ENCODE measurements around the gene CHM. TPM values are rescaled to one million over a fixed set of nuclear protein-coding genes. Genes with fewer than 3 reads are reported as not detected.
"Not testable (repeated sequence)": the region's sequence is repeated elsewhere in the genome, so short reads cannot be mapped to it uniquely, and the experiment has no call there.

CHM gene
- total and polyA plus RNA-seq, 2 of the 8 experiments (the other 6 are each of a cell fraction or from before 2014, with no cell fraction given) = 8.6 to 15.5 TPM

- no peak for TF ChIP-seq CREB1 (IDR thresholded peaks at IDR 0.05)
Measured at GRCh38 chrX:86012188-86012587, 35.2 kb downstream of the CHM start (continued).

GRCh38 chrX:86009803-86010202, 37.6 kb downstream of the CHM start:
- H3K23ac ChIP-seq (ENCODE audit: insufficient read length); POLR2A ChIA-PET (ENCODE audit: partially characterized antibody); H3K36me3 ChIP-seq (ENCODE audit: control insufficient read depth in 2 of 4, insufficient read depth in 4 of 4, low read length in 3 of 4); H3K4me2 ChIP-seq (ENCODE audit: insufficient read depth in 1 of 2, low read depth in 2 of 2, low read length in 2 of 2); H3K56ac ChIP-seq (replicated peaks; ENCODE audit: insufficient read length, low read depth, low read length); FAIRE-seq; H3K9me3 ChIP-seq (ENCODE audit: insufficient read depth in 2 of 2, low read depth in 1 of 2, low read length in 1 of 2); H2AFZ ChIP-seq (ENCODE audit: low read length); H2BK5ac ChIP-seq (ENCODE audit: low read depth, low read length); H2BK12ac ChIP-seq (ENCODE audit: low read depth, low read length); H4K8ac ChIP-seq (ENCODE audit: extremely low read depth, insufficient read depth, low read length); H3K18ac ChIP-seq (ENCODE audit: extremely low read depth, low read length); H3K27me3 ChIP-seq (replicated peaks in 1 of 4; ENCODE audit: control insufficient read depth in 3 of 4, extremely low read depth in 1 of 4, insufficient read depth in 3 of 4, low read length in 3 of 4); DNase-seq (ENCODE audit: low read depth in 1 of 2, low spot score in 2 of 2); H3K27ac ChIP-seq (ENCODE audit: low read depth, low read length); H4K91ac ChIP-seq (replicated peaks; ENCODE audit: insufficient read length, low read length); H3K14ac ChIP-seq (ENCODE audit: insufficient read length); H3K4ac ChIP-seq (replicated peaks; ENCODE audit: insufficient read length, low read depth, low read length); CTCF ChIA-PET (ENCODE audit: partially characterized antibody); H4K20me1 ChIP-seq (replicated peaks in 1 of 2; ENCODE audit: control insufficient read depth in 1 of 2, insufficient read depth in 2 of 2, low read length in 2 of 2); H3K23me2 ChIP-seq (ENCODE audit: low read depth, low read length); H3K4me3 ChIP-seq (ENCODE audit: extremely low read depth in 1 of 4, insufficient read depth in 2 of 4, low read depth in 3 of 4, low read length in 4 of 4); H2BK120ac ChIP-seq (replicated peaks; ENCODE audit: low read depth, low read length); H3K9ac ChIP-seq (replicated peaks in 1 of 4; ENCODE audit: extremely low read depth in 1 of 4, low read depth in 3 of 4, low read length in 3 of 4); H2BK15ac ChIP-seq (ENCODE audit: low read length); H2BK20ac ChIP-seq (ENCODE audit: low read length); H3K4me1 ChIP-seq (replicated peaks in 1 of 4; ENCODE audit: control insufficient read depth in 3 of 4, insufficient read depth in 4 of 4, low read length in 3 of 4); H2AK5ac ChIP-seq (ENCODE audit: low read depth, low read length); H3K79me1 ChIP-seq (ENCODE audit: low read depth, low read length); H4K5ac ChIP-seq (ENCODE audit: insufficient read length, low read depth, low read length): not testable (repeated sequence)
- no CpG with 5 or more reads among the region's 1 CpG for WGBS, 2 experiments (ENCODE audit: extremely low coverage in 1 of 2, insufficient coverage in 1 of 2, insufficient read length in 1 of 2, insufficient replicate concordance in 2 of 2, low coverage in 1 of 2, low lambda C conversion rate in 2 of 2, missing lambda C conversion rate in 1 of 2)
- peaks cover 0 to 19% of the 10 kb centered on the region in 2 experiments; a peak in 2 of 4 replicates for H3K79me2 ChIP-seq (ENCODE audit: control insufficient read depth in 1 of 2, insufficient read depth in 2 of 2, low read length in 2 of 2)
